Heart left ventricle (tissue), 16 donors: ENCODE results near the gene WDR93. TPM values are rescaled to one million over a fixed set of nuclear protein-coding genes. Genes with fewer than 3 reads are reported as not detected.

Experiments
- ATAC-seq, 4 donors: fragments of 200-7000 bp; cut with Tn5 transposase; one replicate each; pipeline ENCODE4 v1.9.1; 2020 to 2022; ENCODE audit warnings: moderate library complexity in 4 of 4, mild to moderate bottlenecking in 3 of 4, moderate number of reproducible peaks in 1 of 4
- DNase-seq, 5 donors: peaks; one replicate each; pipeline ENCODE4 v3.0.0-alpha.2; 2020
- H3K27ac ChIP-seq, 12 donors: fragments of 200-600 bp; sonication (generic) in 4 of 12; one replicate each; pipeline versions ENCODE4 v1.5.0 to v1.8.0; 2016 to 2022; ENCODE audit warnings: mild to moderate bottlenecking in 2 of 12
- H3K27me3 ChIP-seq, 9 donors: fragments of 200-600 bp; sonication (generic) in 2 of 9; one replicate each; pipeline versions ENCODE4 v1.5.1 to v1.8.0; 2016 to 2022; ENCODE audit warnings: mild to moderate bottlenecking in 3 of 9
- H3K36me3 ChIP-seq, 9 donors: fragments of 200-600 bp; sonication (generic) in 2 of 9; one replicate each; pipeline versions ENCODE4 v1.5.0 to v1.8.0; 2018 to 2022; ENCODE audit warnings: mild to moderate bottlenecking in 2 of 9
- H3K4me1 ChIP-seq, 12 donors: fragments of 200-600 bp; sonication (generic) in 4 of 12; one replicate each; pipeline versions ENCODE4 v1.5.0 to v1.8.0; 2016 to 2022; ENCODE audit warnings: mild to moderate bottlenecking in 3 of 12
- H3K4me3 ChIP-seq, 12 donors: fragments of 200-600 bp; sonication (generic) in 4 of 12; one replicate each; pipeline versions ENCODE4 v1.5.0 to v1.8.0; 2017 to 2022; ENCODE audit warnings: mild to moderate bottlenecking in 9 of 12, moderate library complexity in 4 of 12
- H3K9me3 ChIP-seq, 12 donors: fragments of 200-600 bp; sonication (generic) in 4 of 12; one replicate each; pipeline versions ENCODE4 v1.5.0 to v1.8.0; 2016 to 2022; ENCODE audit warnings: mild to moderate bottlenecking in 1 of 12
- CTCF ChIP-seq, 12 donors: fragments of 200-600 bp; sonication (generic) in 4 of 12; IDR thresholded peaks; one replicate each; pipeline versions ENCODE4 v1.5.0 to v1.8.0; 2018 to 2022; ENCODE audit warnings: antibody characterized with exemption in 12 of 12, mild to moderate bottlenecking in 5 of 12
- POLR2A ChIP-seq, 2 donors: fragments of 450-650 bp; IDR thresholded peaks; one replicate each; pipeline ENCODE4 v1.6.1; 2017; ENCODE audit warnings: antibody characterized with exemption in 2 of 2, mild to moderate bottlenecking in 2 of 2, moderate library complexity in 2 of 2
- WGBS, 4 donors: extraction: QIAGEN DNeasy Blood & Tissue Kit in 2 of 4; methylation state at CpG; one replicate each; pipeline versions ENCODE4 v1.1.5 to v1.1.7; 2013 to 2018; 5-methylcytosine and 5-hydroxymethylcytosine counted together
- intact Hi-C, 10 donors: fragments of 100-400 bp; cut with DNase I; formaldehyde crosslinking; loops; one replicate each; pipeline versions ENCODE4 v1.11.1 to v1.14.2; 2022
- polyA plus RNA-seq, 2 donors: library from polyadenylated mRNA; stranded (reverse); fragments of 200-250 nt; gene quantifications; one replicate each; pipeline ENCODE4 v1.2.3, GENCODE V29; 2013
- total RNA-seq, 9 donors: library from RNA; depleted of rRNA in 2 of 9; stranded (reverse); fragments of >200 nt in 2 of 9; fragmentation: NEBNext Ultra II Directional in 3 of 9; extraction: Animal tissue kit (Norgen Biotek cat#: 25700) in 3 of 9; gene quantifications; one replicate each; pipeline versions ENCODE4 v1.1.0 to v1.2.4, GENCODE V29; 2016 to 2023
- donor health status: ischemic (EF 13 %, LVEDD 7.1; RV severe dilation, severe dysfunction).
- donor health status: healthy with polysubstance abuse.
- donor health status: DM: no; HTN: yes; CAD: no.
- donor health status: DM: no; HTN: no; CAD: no.
- donor health status: ischemic (EF 25% LVEDD 6.9; RV normal size, moderate dysfunction).
- donor health status: ischemic (EF 25% LVEDD 5.7; RV mildly dilated, moderate dysfunction).
- donor health status: healthy.
- donor health status: DM: yes; HTN: yes; CAD: no.
- donor health status: ischemic (EF 35%, LVEDD 5.7; RV mildly dilated, moderate dysfunction).
- donor health status: nonischemic (EF 11% LVEDD 7.7; RV severe dilation, severe dysfunction).
- donor health status: DM: yes; HTN: yes; CAD: no.
- donor health status: PGD.
- donor health status: ischemic (EF 29% LVEDD 5.4; RV normal size, mild dysfunction).
- donor health status: nonischemic (EF 23%, LVEDD 6.1; RV moderate dilation, normal function).

WDR93 gene
- total and polyA plus RNA-seq, 11 donors = 0.10 to 0.21 TPM; not detected in 9

GRCh38 chr15:89743011-89743410 lies 52.4 kb downstream of the WDR93 start:
- intact Hi-C loops = loop anchor here in 2 of 10 donors (5.0 to 10.0 kb wide), 3 partner anchors 96 to 229 kb away; no protein-coding TSS in a partner anchor

GRCh38 chr15:89743594-89743993 lies 53.0 kb downstream of the WDR93 start:
- DNase-seq (no peak), ATAC-seq (no peak)
- Histone ChIP-seq H3K4me1 (no peaks in the 10 kb centered on the region), H3K27ac (no peak overlapping the region), H3K27me3 (peaks cover 0 to 31% (median 0%) of the 10 kb centered on the region in 9 donors), H3K36me3 (no peaks in the 10 kb centered on the region), H3K4me3 (no peak overlapping the region), H3K9me3 (no peaks in the 10 kb centered on the region)
- TF ChIP-seq CTCF (IDR thresholded peaks at IDR 0.05) (no peak), POLR2A (IDR thresholded peaks at IDR 0.05) (no peak)
- intact Hi-C loops = loop anchor here in 2 of 10 donors (5.0 to 10.0 kb wide), 3 partner anchors 96 to 229 kb away; no protein-coding TSS in a partner anchor
- 85 to 91% (median 89%) methylated on average over 7 to 8 of the region's 8 CpGs for WGBS, 4 donors

More at GRCh38 chr15:89743011-89743410, 52.4 kb downstream of the WDR93 start:
- ATAC-seq = no peak
- Histone ChIP-seq H3K27ac (no peak overlapping the region), H3K9me3 (no peaks in the 10 kb centered on the region), H3K4me3 (no peak overlapping the region), H3K27me3 (peaks cover 0 to 31% (median 0%) of the 10 kb centered on the region in 9 donors), H3K4me1 (no peaks in the 10 kb centered on the region), H3K36me3 (no peaks in the 10 kb centered on the region)
- TF ChIP-seq CTCF (IDR thresholded peaks at IDR 0.05) (no peak), POLR2A (IDR thresholded peaks at IDR 0.05) (no peak)
- DNase-seq = no peak
- WGBS, 4 donors = 83 to 86% (median 83%) methylated on average over 5 to 8 of the region's 8 CpGs

- H3K4me3 ChIP-seq = no peak overlapping the region
- no peak for DNase-seq
- no peaks in the 10 kb centered on the region for H3K36me3 ChIP-seq
- H3K27ac ChIP-seq = no peak overlapping the region
- WGBS, 4 donors = 70 to 81% (median 75%) methylated on average over 9 to 13 of the region's 13 CpGs
- H3K4me1 ChIP-seq = peaks cover 0 to 5% (median 3%) of the 10 kb centered on the region in 12 donors
- TF ChIP-seq POLR2A (IDR thresholded peaks at IDR 0.05) (no peak), CTCF (IDR thresholded peaks at IDR 0.05) (no peak)
- peaks cover 0 to 40% (median 4%) of the 10 kb centered on the region in 9 donors for H3K27me3 ChIP-seq
- H3K9me3 ChIP-seq = no peaks in the 10 kb centered on the region
- no peak for ATAC-seq
- intact Hi-C loops = loop anchor here in 1 of 10 donors (10.0 kb wide), 1 partner anchor 100 kb away; no protein-coding TSS in a partner anchor
Observed at GRCh38 chr15:89745131-89745530, 54.5 kb downstream of the WDR93 start.

GRCh38 chr15:89745768-89746167 lies 55.2 kb downstream of the WDR93 start:
- no peaks in the 10 kb centered on the region for H3K36me3 ChIP-seq
- intact Hi-C loops = loop anchor here in 1 of 10 donors (10.0 kb wide), 1 partner anchor 101 kb away; no protein-coding TSS in a partner anchor
- no peak for DNase-seq
- no peak overlapping the region for H3K27ac ChIP-seq
- ATAC-seq = no peak
- peaks cover 0 to 42% (median 4%) of the 10 kb centered on the region in 9 donors for H3K27me3 ChIP-seq
- no peak for TF ChIP-seq POLR2A (IDR thresholded peaks at IDR 0.05)
- TF ChIP-seq CTCF (IDR thresholded peaks at IDR 0.05) = no peak
- H3K9me3 ChIP-seq = no peaks in the 10 kb centered on the region
- 32 to 86% (median 56%) methylated on average over 1 of the region's 1 CpG for WGBS, 4 donors
- peaks cover 0 to 11% (median 7%) of the 10 kb centered on the region in 12 donors for H3K4me1 ChIP-seq
- no peak overlapping the region for H3K4me3 ChIP-seq
